HG03469 (cell line): Measurements from ENCODE around the gene CDIPT.
A peak's percentile ranks its signal among the peaks of the same experiment; 100 is the strongest.
"Not testable (repeated sequence)": the region's sequence is repeated elsewhere in the genome, so short reads cannot be mapped to it uniquely, and the experiment has no call there.

Experiments used
- ATAC-seq: cut with Tn5 transposase; IDR thresholded peaks from one replicate; pipeline ENCODE4 v1.9.1; 2021; ENCODE audit warnings: mild to moderate bottlenecking, moderate library complexity, moderate number of reproducible peaks; ENCODE audit not compliant: unreplicated experiment

CDIPT gene

GRCh38 chr16:29862884-29863668 lies at the start of gene CDIPT:
TSS of gene CDIPT (minus strand) at chr16:29863226. CDS start at chr16:29862857, 369 bp downstream.
- peak; percentile 85 for ATAC-seq

GRCh38 chr16:29912087-29912486 lies 49.1 kb upstream of the CDIPT start:
- no peak for ATAC-seq

GRCh38 chr16:29911676-29912010 lies 48.6 kb upstream of the CDIPT start:
- no peak for ATAC-seq

GRCh38 chr16:29910819-29911675 lies 48.0 kb upstream of the CDIPT start:
- no peak for ATAC-seq

- not testable (repeated sequence) for ATAC-seq
Observed at GRCh38 chr16:29909851-29910250, 46.8 kb upstream of the CDIPT start.

GRCh38 chr16:29909391-29909790 lies 46.4 kb upstream of the CDIPT start:
- ATAC-seq, result no peak

GRCh38 chr16:29908719-29909220 lies 45.7 kb upstream of the CDIPT start:
- no peak for ATAC-seq

GRCh38 chr16:29907973-29908372 lies 44.9 kb upstream of the CDIPT start:
- ATAC-seq, result no peak

GRCh38 chr16:29906520-29907244 lies 43.7 kb upstream of the CDIPT start:
- no peak for ATAC-seq

- no peak for ATAC-seq
Observed at GRCh38 chr16:29905668-29906067, 42.6 kb upstream of the CDIPT start.

- no peak for ATAC-seq
Observed at GRCh38 chr16:29904947-29905346, 41.9 kb upstream of the CDIPT start.

- ATAC-seq, result no peak
Observed at GRCh38 chr16:29903590-29903989, 40.6 kb upstream of the CDIPT start.

- ATAC-seq, result no peak
Observed at GRCh38 chr16:29901607-29901945, 38.5 kb upstream of the CDIPT start.

- ATAC-seq, result no peak
Observed at GRCh38 chr16:29900888-29901606, 38.0 kb upstream of the CDIPT start.

- no peak for ATAC-seq
Observed at GRCh38 chr16:29900102-29900887, 37.3 kb upstream of the CDIPT start, which contains the start of gene ASPHD1. TSS of gene ASPHD1 (plus strand) at chr16:29900488. CDS start at chr16:29900972, 484 bp downstream.

- no peak for ATAC-seq
Observed at GRCh38 chr16:29899516-29900101, 36.6 kb upstream of the CDIPT start, which contains the start of gene SEZ6L2. TSS of gene SEZ6L2 (minus strand) at chr16:29899550. CDS start at chr16:29899019, 531 bp downstream.

GRCh38 chr16:29898804-29899515 lies 35.9 kb upstream of the CDIPT start:
- no peak for ATAC-seq

- no peak for ATAC-seq
Observed at GRCh38 chr16:29898135-29898803, 35.2 kb upstream of the CDIPT start.
